Liver (tissue), 9 donors: Measurements from ENCODE around the gene PRSS56. TPM values are rescaled to one million over a fixed set of nuclear protein-coding genes. Genes with fewer than 3 reads are reported as not detected.

Source experiments
- DNase-seq: peaks from one replicate; pipeline ENCODE4 v3.0.0-alpha.2; 2017; ENCODE audit warnings: low spot score
- H3K27ac ChIP-seq, 2 donors: one replicate each; pipeline ENCODE4 v1.7.0; 2013; ENCODE audit warnings: inconsistent platforms in 2 of 2, low read length in 2 of 2, control low read depth in 1 of 2, low read depth in 1 of 2, mild to moderate bottlenecking in 1 of 2
- H3K27me3 ChIP-seq, 4 donors: one replicate each; pipeline versions ENCODE4 v1.6.1 to v1.7.0; 2013; ENCODE audit warnings: low read length in 3 of 4, inconsistent platforms in 1 of 4, mild to moderate bottlenecking in 1 of 4, moderate library complexity in 1 of 4; ENCODE audit not compliant: control insufficient read depth in 4 of 4, insufficient read depth in 4 of 4
- H3K36me3 ChIP-seq, 4 donors: one replicate each; pipeline versions ENCODE4 v1.6.1 to v1.7.0; 2013; ENCODE audit warnings: low read length in 3 of 4, mild to moderate bottlenecking in 3 of 4, low read depth in 1 of 4, moderate library complexity in 1 of 4; ENCODE audit not compliant: control insufficient read depth in 4 of 4, insufficient read depth in 3 of 4
- H3K4me1 ChIP-seq, 4 donors: one replicate each; pipeline versions ENCODE4 v1.6.1 to v1.7.0; 2013; ENCODE audit warnings: low read length in 3 of 4, mild to moderate bottlenecking in 3 of 4, moderate library complexity in 1 of 4; ENCODE audit not compliant: control insufficient read depth in 4 of 4, insufficient read depth in 4 of 4
- H3K4me3 ChIP-seq, 3 donors: one replicate each; pipeline versions ENCODE4 v1.6.1 to v1.7.0; 2013; ENCODE audit warnings: low read length in 3 of 3, control low read depth in 1 of 3, low read depth in 1 of 3, mild to moderate bottlenecking in 1 of 3
- H3K9ac ChIP-seq, 2 donors: one replicate each; pipeline ENCODE4 v1.7.0; 2013; ENCODE audit warnings: low read length in 2 of 2, mild to moderate bottlenecking in 2 of 2, moderate library complexity in 2 of 2, control low read depth in 1 of 2, low read depth in 1 of 2
- H3K9me3 ChIP-seq, 4 donors: one replicate each; pipeline versions ENCODE4 v1.6.1 to v1.7.0; 2013; ENCODE audit warnings: low read length in 3 of 4; ENCODE audit not compliant: control insufficient read depth in 4 of 4
- EGR1 ChIP-seq, 2 donors: IDR thresholded peaks; 2 replicates each; pipeline ENCODE4 v1.6.1; 2016 to 2018; ENCODE audit warnings: antibody characterized with exemption in 2 of 2, low read depth in 2 of 2
- FOXA1 ChIP-seq: IDR thresholded peaks from 2 replicates; pipeline ENCODE4 v1.6.1; 2016; ENCODE audit warnings: antibody characterized with exemption
- FOXA2 ChIP-seq: IDR thresholded peaks from 2 replicates; pipeline ENCODE4 v1.6.1; 2016; ENCODE audit warnings: antibody characterized with exemption
- GABPA ChIP-seq, 2 donors: IDR thresholded peaks in 1 of 2; conservative IDR thresholded peaks in 1 of 2; 2 replicates each; pipeline ENCODE4 v1.6.1; 2016; ENCODE audit warnings: antibody characterized with exemption in 2 of 2, mild to moderate bottlenecking in 1 of 2, moderate library complexity in 1 of 2
- HNF4A ChIP-seq, 2 donors: conservative IDR thresholded peaks; 2 replicates each; pipeline ENCODE4 v1.6.1; 2016; ENCODE audit warnings: antibody characterized with exemption in 2 of 2, mild to moderate bottlenecking in 2 of 2
- HNF4G ChIP-seq: IDR thresholded peaks from 2 replicates; pipeline ENCODE4 v1.6.1; 2016; ENCODE audit warnings: antibody characterized with exemption
- JUND ChIP-seq, 2 donors: IDR thresholded peaks; 2 replicates each; pipeline ENCODE4 v1.6.1; 2016; ENCODE audit warnings: antibody characterized with exemption in 2 of 2
- MAX ChIP-seq: IDR thresholded peaks from 2 replicates; pipeline ENCODE4 v1.6.1; 2016; ENCODE audit warnings: antibody characterized with exemption
- NR2F2 ChIP-seq: IDR thresholded peaks from 2 replicates; pipeline ENCODE4 v1.6.1; 2016; ENCODE audit warnings: antibody characterized with exemption
- RAD21 ChIP-seq, 2 donors: IDR thresholded peaks; 2 replicates each; pipeline ENCODE4 v1.6.1; 2016; ENCODE audit warnings: antibody characterized with exemption in 2 of 2, mild to moderate bottlenecking in 2 of 2
- REST ChIP-seq: IDR thresholded peaks from 2 replicates; pipeline ENCODE4 v1.6.1; 2016; ENCODE audit warnings: antibody characterized with exemption, mild to moderate bottlenecking
- RXRA ChIP-seq, 2 donors: IDR thresholded peaks; 2 replicates each; pipeline ENCODE4 v1.6.1; 2017 to 2018; ENCODE audit warnings: antibody characterized with exemption in 2 of 2, mild to moderate bottlenecking in 1 of 2
- SP1 ChIP-seq: IDR thresholded peaks from 2 replicates; pipeline ENCODE4 v1.6.1; 2018; ENCODE audit warnings: antibody characterized with exemption, mild to moderate bottlenecking
- TAF1 ChIP-seq: conservative IDR thresholded peaks from 2 replicates; pipeline ENCODE4 v1.6.1; 2016; ENCODE audit warnings: antibody characterized with exemption, mild to moderate bottlenecking
- YY1 ChIP-seq: IDR thresholded peaks from 2 replicates; pipeline ENCODE4 v1.6.1; 2016; ENCODE audit warnings: antibody characterized with exemption, mild to moderate bottlenecking
- ZBTB33 ChIP-seq: IDR thresholded peaks from 2 replicates; pipeline ENCODE4 v1.6.1; 2016; ENCODE audit warnings: antibody characterized with exemption
- WGBS: extraction: QIAGEN DNeasy Blood & Tissue Kit; methylation state at CpG from one replicate; pipeline ENCODE4 v1.1.7; 2013; 5-methylcytosine and 5-hydroxymethylcytosine counted together
- polyA plus RNA-seq, 2 donors: library from polyadenylated mRNA; stranded (reverse) in 1 of 2; unstranded in 1 of 2; fragments of 200-250 nt in 1 of 2; fragments of >200 nt in 1 of 2; fragmentation: Nextera tagmentation in 1 of 2; extraction: Ambion mirVana in 1 of 2; gene quantifications; one replicate each; pipeline versions ENCODE4 v1.2.1 to v1.2.3, GENCODE V29; 2013 to 2015
- total RNA-seq, 2 donors: library from RNA; depleted of rRNA; stranded (reverse); fragments of >200 nt; gene quantifications; one replicate each; pipeline ENCODE4 v1.2.3, GENCODE V29; 2014
- TF ChIP-seq, protein P1 (sequence below): fragments of 150-350 bp; IDR thresholded peaks from 2 replicates; pipeline ENCODE4 v1.5.1; 2017; ENCODE audit warnings: improper control_type of control experiment, low read depth, low read length; ENCODE audit not compliant: missing input control
- TF ChIP-seq, protein P2 (sequence below): IDR thresholded peaks from 2 replicates; pipeline ENCODE4 v1.6.1; 2016; ENCODE audit warnings: antibody characterized with exemption
- donor health status: healthy.
- donor health status: healthy.
- donor health status: healthy.
- donor health status: healthy.
- donor health status: healthy.

The PRSS56 gene
- total and polyA plus RNA-seq, 4 donors: 0.02 TPM; not detected in 3

GRCh38 chr2:232504438-232504837 is 15.8 kb upstream of the PRSS56 start:
- H3K27me3 ChIP-seq: no peaks in the 10 kb centered on the region

More at GRCh38 chr2:232504438-232504837, 15.8 kb upstream of the PRSS56 start:
- no peak overlapping the region for H3K27ac ChIP-seq
- 86% methylated on average over 2 of the region's 2 CpGs for WGBS
- no peak overlapping the region for H3K4me3 ChIP-seq
- H3K9ac ChIP-seq: no peak overlapping the region
- DNase-seq: no peak
- H3K4me1 ChIP-seq: peaks cover 2 to 9% (median 5%) of the 10 kb centered on the region in 4 donors
- H3K36me3 ChIP-seq: peaks cover 0 to 1% (median 0%) of the 10 kb centered on the region in 4 donors
- no peak for TF ChIP-seq FOXA2
- no peak for TF ChIP-seq NR2F2
- no peak for TF ChIP-seq HNF4G
- TF ChIP-seq EGR1 (IDR thresholded peaks at IDR 0.05; ENCODE audit: low read depth in 2 of 2): no peak
- TF ChIP-seq FOXA1: no peak
- TF ChIP-seq RXRA (IDR thresholded peaks at IDR 0.05): no peak
- no peak for TF ChIP-seq GABPA (IDR thresholded peaks at IDR 0.05 in 1 of 2, conservative IDR thresholded peaks at IDR 0.05 in 1 of 2)
- TF ChIP-seq ZBTB33: no peak
- TF ChIP-seq, protein P1, sequence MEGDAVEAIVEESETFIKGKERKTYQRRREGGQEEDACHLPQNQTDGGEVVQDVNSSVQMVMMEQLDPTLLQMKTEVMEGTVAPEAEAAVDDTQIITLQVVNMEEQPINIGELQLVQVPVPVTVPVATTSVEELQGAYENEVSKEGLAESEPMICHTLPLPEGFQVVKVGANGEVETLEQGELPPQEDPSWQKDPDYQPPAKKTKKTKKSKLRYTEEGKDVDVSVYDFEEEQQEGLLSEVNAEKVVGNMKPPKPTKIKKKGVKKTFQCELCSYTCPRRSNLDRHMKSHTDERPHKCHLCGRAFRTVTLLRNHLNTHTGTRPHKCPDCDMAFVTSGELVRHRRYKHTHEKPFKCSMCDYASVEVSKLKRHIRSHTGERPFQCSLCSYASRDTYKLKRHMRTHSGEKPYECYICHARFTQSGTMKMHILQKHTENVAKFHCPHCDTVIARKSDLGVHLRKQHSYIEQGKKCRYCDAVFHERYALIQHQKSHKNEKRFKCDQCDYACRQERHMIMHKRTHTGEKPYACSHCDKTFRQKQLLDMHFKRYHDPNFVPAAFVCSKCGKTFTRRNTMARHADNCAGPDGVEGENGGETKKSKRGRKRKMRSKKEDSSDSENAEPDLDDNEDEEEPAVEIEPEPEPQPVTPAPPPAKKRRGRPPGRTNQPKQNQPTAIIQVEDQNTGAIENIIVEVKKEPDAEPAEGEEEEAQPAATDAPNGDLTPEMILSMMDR: no peak
- no peak for TF ChIP-seq SP1
- TF ChIP-seq, protein P2, sequence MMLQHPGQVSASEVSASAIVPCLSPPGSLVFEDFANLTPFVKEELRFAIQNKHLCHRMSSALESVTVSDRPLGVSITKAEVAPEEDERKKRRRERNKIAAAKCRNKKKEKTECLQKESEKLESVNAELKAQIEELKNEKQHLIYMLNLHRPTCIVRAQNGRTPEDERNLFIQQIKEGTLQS: no peak
- TF ChIP-seq REST: no peak
- TF ChIP-seq YY1: no peak
- no peak for TF ChIP-seq MAX
- no peak for TF ChIP-seq JUND (IDR thresholded peaks at IDR 0.05)
- TF ChIP-seq HNF4A (conservative IDR thresholded peaks at IDR 0.05): no peak
- TF ChIP-seq RAD21 (IDR thresholded peaks at IDR 0.05): no peak
- no peak for TF ChIP-seq TAF1
- no peaks in the 10 kb centered on the region for H3K9me3 ChIP-seq
